Activated T-helper 1 cell treated with anti-CD3 and anti-CD28 coated beads, Interleukin-2, amount 50 U/mL, for 16 hours (primary cell): Measurements from ENCODE around the gene FHL3.
"Not testable (repeated sequence)": the region's sequence is repeated elsewhere in the genome, so short reads cannot be mapped to it uniquely, and the experiment has no call there.

Experiments
- DNase-seq, 2 donors: peaks; one replicate each; pipeline ENCODE4 v3.0.0-alpha.2; 2020; ENCODE audit warnings: low read depth in 1 of 2, low spot score in 1 of 2

Gene FHL3

GRCh38 chr1:37995751-37996345 lies 9.5 kb downstream of the FHL3 start:
- no peak for DNase-seq

GRCh38 chr1:37994886-37995566 lies 10.3 kb downstream of the FHL3 start:
- no peak for DNase-seq

GRCh38 chr1:37989361-37989930 lies 15.9 kb downstream of the FHL3 start:
- no peak for DNase-seq

- DNase-seq, result no peak
Measured at GRCh38 chr1:37987679-37988078, 17.6 kb downstream of the FHL3 start.

GRCh38 chr1:37983546-37983945 lies 21.8 kb downstream of the FHL3 start:
- DNase-seq, result no peak

- no peak for DNase-seq
Measured at GRCh38 chr1:37978541-37978940, 26.8 kb downstream of the FHL3 start.

GRCh38 chr1:37975083-37975482 lies 30.2 kb downstream of the FHL3 start:
- not testable (repeated sequence) for DNase-seq

GRCh38 chr1:37974567-37974966 lies 30.7 kb downstream of the FHL3 start:
- DNase-seq, result no peak

GRCh38 chr1:37973684-37974083 lies 31.6 kb downstream of the FHL3 start:
- not testable (repeated sequence) for DNase-seq

GRCh38 chr1:37965301-37965700 lies 40.0 kb downstream of the FHL3 start:
- DNase-seq, result no peak

GRCh38 chr1:37964106-37964505 lies 41.2 kb downstream of the FHL3 start:
- DNase-seq, result not testable (repeated sequence)

GRCh38 chr1:37958690-37959089 lies 46.6 kb downstream of the FHL3 start:
- no peak for DNase-seq

GRCh38 chr1:37955685-37956084 lies 49.6 kb downstream of the FHL3 start:
- DNase-seq, result no peak

GRCh38 chr1:37954316-37954971 lies 50.9 kb downstream of the FHL3 start:
- DNase-seq, result no peak

GRCh38 chr1:37952738-37953137 lies 52.6 kb downstream of the FHL3 start:
- DNase-seq, result no peak

GRCh38 chr1:37951783-37952624 lies 53.3 kb downstream of the FHL3 start:
- no peak for DNase-seq

GRCh38 chr1:37951041-37951782 lies 54.1 kb downstream of the FHL3 start:
- DNase-seq, result no peak

GRCh38 chr1:37949524-37950152 lies 55.7 kb downstream of the FHL3 start:
- DNase-seq, result no peak

GRCh38 chr1:37948841-37949240 lies 56.5 kb downstream of the FHL3 start:
- DNase-seq, result no peak

GRCh38 chr1:37948166-37948565 lies 57.1 kb downstream of the FHL3 start:
- no peak for DNase-seq
